ENCODE results near the gene UBL3. TPM values are rescaled to one million over a fixed set of nuclear protein-coding genes. Genes with fewer than 3 reads are reported as not detected.

The UBL3 gene
- total RNA-seq, 1 donor from 2014 or later: 23.0 TPM

- H3K27me3 ChIP-seq (ENCODE audit: control insufficient read depth, insufficient read depth, low read length): no peaks in the 10 kb centered on the region
- no peak for DNase-seq (ENCODE audit: low read depth)
- H3K4me3 ChIP-seq (ENCODE audit: low read depth, low read length): no peak overlapping the region
- H3K36me3 ChIP-seq (ENCODE audit: control insufficient read depth, insufficient read depth, low read length): no peaks in the 10 kb centered on the region
- TF ChIP-seq CTCF (IDR thresholded peaks at IDR 0.05; ENCODE audit: insufficient read depth, low read length, poor library complexity, severe bottlenecking): no peak
These were observed 15.5 kb upstream of the UBL3 start for GRCh38 chr13:29865934-29866333.

- no peaks in the 10 kb centered on the region for H3K36me3 ChIP-seq (ENCODE audit: control insufficient read depth, insufficient read depth, low read length)
- TF ChIP-seq CTCF (IDR thresholded peaks at IDR 0.05; ENCODE audit: insufficient read depth, low read length, poor library complexity, severe bottlenecking): no peak
- peak; percentile 19 for DNase-seq (ENCODE audit: low read depth)
- H3K27me3 ChIP-seq (ENCODE audit: control insufficient read depth, insufficient read depth, low read length): no peaks in the 10 kb centered on the region
- no peak overlapping the region for H3K4me3 ChIP-seq (ENCODE audit: low read depth, low read length)
These were observed 11.3 kb upstream of the UBL3 start for GRCh38 chr13:29861694-29862110.

GRCh38 chr13:29859971-29860370 is 9.6 kb upstream of the UBL3 start:
- no peaks in the 10 kb centered on the region for H3K36me3 ChIP-seq (ENCODE audit: control insufficient read depth, insufficient read depth, low read length)
- H3K4me3 ChIP-seq (ENCODE audit: low read depth, low read length): no peak overlapping the region

GRCh38 chr13:29858667-29859066 is 8.2 kb upstream of the UBL3 start:
- TF ChIP-seq CTCF (IDR thresholded peaks at IDR 0.05; ENCODE audit: insufficient read depth, low read length, poor library complexity, severe bottlenecking): no peak
- DNase-seq (ENCODE audit: low read depth): no peak
- Histone ChIP-seq H3K36me3 (ENCODE audit: control insufficient read depth, insufficient read depth, low read length) (no peaks in the 10 kb centered on the region), H3K27me3 (ENCODE audit: control insufficient read depth, insufficient read depth, low read length) (no peaks in the 10 kb centered on the region), H3K4me3 (ENCODE audit: low read depth, low read length) (no peak overlapping the region)

More at GRCh38 chr13:29859971-29860370, 9.6 kb upstream of the UBL3 start:
- DNase-seq (ENCODE audit: low read depth): no peak
- H3K27me3 ChIP-seq (ENCODE audit: control insufficient read depth, insufficient read depth, low read length): no peaks in the 10 kb centered on the region
- no peak for TF ChIP-seq CTCF (IDR thresholded peaks at IDR 0.05; ENCODE audit: insufficient read depth, low read length, poor library complexity, severe bottlenecking)

GRCh38 chr13:29858231-29858630 is 7.8 kb upstream of the UBL3 start:
- DNase-seq (ENCODE audit: low read depth): no peak
- Histone ChIP-seq H3K36me3 (ENCODE audit: control insufficient read depth, insufficient read depth, low read length) (no peaks in the 10 kb centered on the region), H3K4me3 (ENCODE audit: low read depth, low read length) (no peak overlapping the region), H3K27me3 (ENCODE audit: control insufficient read depth, insufficient read depth, low read length) (no peaks in the 10 kb centered on the region)
- no peak for TF ChIP-seq CTCF (IDR thresholded peaks at IDR 0.05; ENCODE audit: insufficient read depth, low read length, poor library complexity, severe bottlenecking)

- no peak for TF ChIP-seq CTCF (IDR thresholded peaks at IDR 0.05; ENCODE audit: insufficient read depth, low read length, poor library complexity, severe bottlenecking)
- H3K36me3 ChIP-seq (ENCODE audit: control insufficient read depth, insufficient read depth, low read length): no peaks in the 10 kb centered on the region
- no peaks in the 10 kb centered on the region for H3K27me3 ChIP-seq (ENCODE audit: control insufficient read depth, insufficient read depth, low read length)
- no peak for DNase-seq (ENCODE audit: low read depth)
- no peak overlapping the region for H3K4me3 ChIP-seq (ENCODE audit: low read depth, low read length)
These were observed 6.7 kb upstream of the UBL3 start for GRCh38 chr13:29857085-29857484.

Data from kidney epithelial cell (primary cell).